Measurements from ENCODE around the gene COX14.

COX14 gene

DNA sequence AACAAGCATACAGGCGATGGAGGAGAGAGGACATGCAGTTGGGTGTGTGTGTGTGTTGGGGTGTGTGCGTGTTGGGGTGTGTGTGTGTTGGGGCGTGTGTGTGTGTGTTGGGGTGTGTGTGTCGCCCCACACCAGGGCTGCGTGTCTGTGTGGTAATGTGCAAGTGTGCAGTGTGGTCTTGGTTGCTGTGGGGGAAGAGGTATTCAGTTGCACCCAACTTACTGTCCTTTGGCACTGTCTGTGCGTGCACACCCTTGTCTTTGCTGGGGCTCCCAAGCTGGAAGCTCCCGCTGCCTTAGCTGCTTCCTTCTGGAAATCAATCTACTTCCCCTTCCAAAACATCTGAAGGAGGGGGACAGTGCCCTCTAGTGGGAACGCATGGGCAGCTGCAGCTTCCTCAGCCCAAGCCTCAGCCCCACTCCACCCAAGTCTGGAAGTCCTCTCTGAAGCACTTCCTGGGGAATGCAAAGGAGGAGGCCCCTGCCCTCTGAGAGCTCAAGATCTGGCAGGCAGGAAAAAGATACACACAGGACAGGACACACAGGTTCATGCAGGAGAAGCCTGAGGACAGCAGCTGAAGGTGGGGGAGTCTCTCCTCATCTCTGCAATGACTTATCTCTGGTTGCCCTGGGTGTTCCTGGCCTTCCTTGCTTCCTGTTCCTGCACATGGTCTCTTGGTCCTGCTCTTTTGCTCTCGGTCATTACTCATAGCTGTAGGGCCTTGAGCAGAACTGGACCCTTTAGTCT, 41.5 kb upstream of the COX14 start:
- TF ChIP-seq CTCF (conservative IDR thresholded peaks at IDR 0.05; ENCODE audit: low read depth, low read length) = peak; percentile 96
- peak; percentile 91 for DNase-seq (ENCODE audit: low read depth)
- H3K4me3 ChIP-seq (ENCODE audit: low read depth, low read length) = no peak overlapping the region

GRCh38 chr12:50072198-50072907, 39.7 kb upstream of the COX14 start:
- no peak for DNase-seq (ENCODE audit: low read depth)
- TF ChIP-seq CTCF (conservative IDR thresholded peaks at IDR 0.05; ENCODE audit: low read depth, low read length) = no peak
- H3K4me3 ChIP-seq (ENCODE audit: low read depth, low read length) = no peak overlapping the region

DNA sequence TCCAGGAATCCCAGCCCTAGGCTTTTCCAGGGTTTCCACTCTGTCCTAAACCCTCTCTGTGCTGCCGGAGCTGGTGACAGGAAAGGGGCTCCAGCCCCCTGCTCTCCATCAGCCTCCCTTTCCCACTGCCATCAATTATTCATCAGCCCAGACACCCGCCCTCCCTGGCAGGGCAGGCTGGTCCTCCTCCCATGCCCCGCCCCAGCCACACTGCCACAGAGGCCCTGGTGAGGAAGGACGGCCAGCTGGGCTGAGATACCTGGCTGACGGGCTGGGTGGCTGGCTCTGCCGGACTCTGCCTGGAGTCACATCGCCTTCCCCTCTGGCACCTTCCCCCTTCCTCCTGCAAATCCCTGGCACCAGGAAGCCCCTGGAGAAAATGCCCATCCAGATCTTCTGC, 38.8 kb upstream of the COX14 start:
- TF ChIP-seq CTCF (conservative IDR thresholded peaks at IDR 0.05; ENCODE audit: low read depth, low read length) = no peak
- H3K4me3 ChIP-seq (ENCODE audit: low read depth, low read length) = no peak overlapping the region

DNA sequence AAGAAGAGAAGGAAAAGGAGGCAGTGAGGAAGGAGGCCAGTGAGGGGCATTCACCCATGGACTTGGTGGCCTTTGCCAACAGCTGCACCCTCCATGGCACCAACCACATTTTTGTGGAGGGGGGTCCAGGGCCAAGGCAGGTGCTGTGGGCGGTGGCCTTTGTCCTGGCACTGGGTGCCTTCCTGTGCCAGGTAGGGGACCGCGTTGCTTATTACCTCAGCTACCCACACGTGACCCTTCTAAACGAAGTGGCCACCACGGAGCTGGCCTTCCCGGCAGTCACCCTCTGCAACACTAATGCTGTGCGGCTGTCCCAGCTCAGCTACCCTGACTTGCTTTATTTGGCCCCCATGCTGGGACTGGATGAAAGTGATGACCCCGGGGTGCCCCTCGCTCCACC, 38.3 kb upstream of the COX14 start:
- DNase-seq (ENCODE audit: low read depth) = no peak
- no peak for TF ChIP-seq CTCF (conservative IDR thresholded peaks at IDR 0.05; ENCODE audit: low read depth, low read length)
- H3K4me3 ChIP-seq (ENCODE audit: low read depth, low read length) = no peak overlapping the region

More for the DNA sequence above, 38.8 kb upstream of the COX14 start:
- no peak for DNase-seq (ENCODE audit: low read depth)

DNA sequence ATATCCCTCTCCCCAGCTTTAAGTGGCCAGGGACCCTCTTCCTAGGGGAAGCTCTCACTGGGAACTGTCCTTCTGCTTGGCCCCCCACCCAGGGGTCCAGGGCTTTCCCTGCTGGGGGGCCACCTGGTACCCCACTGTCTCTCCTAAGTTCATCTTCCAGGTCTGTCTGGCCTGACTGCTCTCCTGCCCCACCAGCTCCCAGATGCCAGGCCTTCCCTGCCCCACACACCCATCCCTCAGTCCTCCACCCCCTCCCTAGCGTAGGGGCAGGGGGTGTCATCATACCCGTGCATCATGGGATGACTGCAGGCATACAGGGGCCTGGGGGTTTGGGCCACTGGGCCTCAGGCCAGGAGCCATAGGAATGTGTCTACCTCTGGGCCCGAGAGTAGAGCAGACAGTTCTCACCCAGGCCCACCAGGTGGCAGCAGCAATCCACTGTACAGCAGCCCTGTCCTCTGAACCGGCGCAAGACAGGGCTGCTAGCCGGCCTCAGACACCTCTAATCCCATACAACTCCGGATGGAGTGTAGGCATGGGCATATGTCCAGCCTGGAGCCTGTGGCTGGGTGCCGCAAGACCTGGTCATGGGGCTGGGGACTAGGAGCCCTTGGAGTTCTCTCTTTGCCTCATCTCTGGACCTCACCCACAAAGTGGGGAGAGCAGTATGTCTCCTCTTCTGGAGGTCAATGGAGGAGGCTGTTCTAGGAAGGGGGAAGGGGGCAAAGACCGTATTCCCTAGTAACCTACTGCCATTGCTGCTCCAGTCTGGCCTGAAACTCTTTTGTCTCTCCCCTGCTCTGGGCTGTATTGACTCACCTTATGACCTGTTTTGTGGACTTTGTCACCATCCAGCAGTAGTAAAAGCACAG, 36.9 kb upstream of the COX14 start:
- H3K4me3 ChIP-seq (ENCODE audit: low read depth, low read length) = no peak overlapping the region
- peak; percentile 90 for TF ChIP-seq CTCF (conservative IDR thresholded peaks at IDR 0.05; ENCODE audit: low read depth, low read length)
- DNase-seq (ENCODE audit: low read depth) = peak; percentile 89

GRCh38 chr12:50075808-50076170, 36.2 kb upstream of the COX14 start:
- no peak for DNase-seq (ENCODE audit: low read depth)
- no peak overlapping the region for H3K4me3 ChIP-seq (ENCODE audit: low read depth, low read length)
- TF ChIP-seq CTCF (conservative IDR thresholded peaks at IDR 0.05; ENCODE audit: low read depth, low read length) = no peak

All from choroid plexus epithelial cell (primary cell).